Cardiac septum (tissue), 1 donor: ENCODE measurements around the gene TM6SF1. TPM values are rescaled to one million over a fixed set of nuclear protein-coding genes. Genes with fewer than 3 reads are reported as not detected.
"Not testable (repeated sequence)": the region's sequence is repeated elsewhere in the genome, so short reads cannot be mapped to it uniquely, and the experiment has no call there.

Experiments
- DNase-seq: peaks from one replicate; pipeline ENCODE4 v3.0.0-alpha.2; 2020; ENCODE audit warnings: low spot score
- intact Hi-C: fragments of 100-400 bp; cut with DNase I; formaldehyde crosslinking; loops from one replicate; pipeline ENCODE4 v1.14.0; 2022
- microRNA-seq: library from miRNA; unstranded; fragments of <30 nt; microRNA quantifications from one replicate; pipeline ENCODE4 v1.2.0, GENCODE V29; 2020
- total RNA-seq: library from RNA; stranded (reverse); fragmentation: NEBNext Ultra II Directional; extraction: Animal tissue kit (Norgen Biotek cat#: 25700); gene quantifications from one replicate; pipeline ENCODE4 v1.2.1, GENCODE V29; 2021
- donor health status: DM: no; HTN: no; CAD: no.

The TM6SF1 gene
- total RNA-seq, 1 donor from 2014 or later: 2.8 TPM

- intact Hi-C loops: no loop called here
- no peak for DNase-seq
Measured at GRCh38 chr15:83160741-83161140, 53.3 kb downstream of the TM6SF1 start.

- intact Hi-C loops: no loop called here
- DNase-seq: no peak
Measured at GRCh38 chr15:83163032-83163431, 55.6 kb downstream of the TM6SF1 start.

GRCh38 chr15:83164111-83164770, 56.8 kb downstream of the TM6SF1 start:
- intact Hi-C loops: no loop called here
- no peak for DNase-seq

- intact Hi-C loops: no loop called here
- DNase-seq: no peak
Measured at GRCh38 chr15:83164771-83165404, 57.4 kb downstream of the TM6SF1 start.

DNA sequence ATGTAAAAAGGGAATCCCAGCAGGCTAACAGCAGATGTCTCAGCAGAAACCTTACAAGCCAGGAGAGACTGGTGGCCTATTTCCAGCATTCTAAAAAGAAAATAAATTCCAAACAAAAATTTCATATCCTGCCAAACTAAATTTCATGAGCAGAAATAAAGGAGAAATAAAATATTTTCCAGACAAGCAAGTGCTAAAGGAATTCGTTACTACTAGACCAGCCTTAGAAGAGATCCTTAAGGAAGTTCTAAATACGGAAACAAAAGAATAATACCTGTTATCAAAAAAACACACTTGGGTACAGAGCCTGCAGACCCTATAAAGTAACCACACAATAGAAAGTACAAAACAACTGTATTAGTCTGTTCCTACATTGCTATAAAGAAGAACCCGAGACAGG, 58.8 kb downstream of the TM6SF1 start:
- DNase-seq: no peak
- intact Hi-C loops: no loop called here

DNA sequence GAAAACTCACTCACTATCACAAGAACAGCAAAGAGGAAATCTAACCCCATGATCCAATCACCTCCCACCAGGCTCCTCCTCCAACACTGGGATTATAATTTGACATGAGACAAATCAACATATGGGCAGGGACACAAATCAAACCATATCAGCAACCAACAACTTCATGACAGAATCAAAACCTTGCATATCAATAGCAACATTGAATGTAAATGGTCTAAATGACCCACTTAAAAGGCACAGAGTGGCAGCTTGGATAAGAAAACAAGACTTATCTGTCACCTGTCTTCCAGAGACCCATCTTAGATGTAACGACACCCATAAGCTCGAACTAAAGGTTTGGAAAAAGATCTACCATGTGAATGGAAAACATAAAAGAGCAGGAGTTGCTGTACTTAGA, 59.4 kb downstream of the TM6SF1 start:
- intact Hi-C loops: no loop called here
- DNase-seq: no peak

DNA sequence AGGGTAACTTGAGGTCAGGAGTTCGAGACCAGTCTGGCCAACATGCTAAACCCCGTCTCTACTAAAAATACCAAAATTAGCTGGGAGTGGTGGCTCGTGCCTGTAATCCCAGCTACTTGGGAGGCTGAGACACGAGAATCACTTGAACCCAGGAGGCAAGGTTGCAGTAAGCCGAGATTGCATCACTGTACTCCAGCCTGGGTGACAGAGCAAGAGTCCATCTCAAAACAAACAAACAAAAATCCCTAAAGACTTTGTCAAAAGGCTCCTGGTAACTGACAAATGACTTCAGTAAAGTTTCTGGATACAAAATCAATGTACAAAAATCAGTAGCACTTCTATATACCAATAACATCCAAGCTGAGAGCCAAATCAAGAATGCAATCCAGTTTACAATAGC, 62.1 kb downstream of the TM6SF1 start:
- intact Hi-C loops, DNase-seq: not testable (repeated sequence)

DNA sequence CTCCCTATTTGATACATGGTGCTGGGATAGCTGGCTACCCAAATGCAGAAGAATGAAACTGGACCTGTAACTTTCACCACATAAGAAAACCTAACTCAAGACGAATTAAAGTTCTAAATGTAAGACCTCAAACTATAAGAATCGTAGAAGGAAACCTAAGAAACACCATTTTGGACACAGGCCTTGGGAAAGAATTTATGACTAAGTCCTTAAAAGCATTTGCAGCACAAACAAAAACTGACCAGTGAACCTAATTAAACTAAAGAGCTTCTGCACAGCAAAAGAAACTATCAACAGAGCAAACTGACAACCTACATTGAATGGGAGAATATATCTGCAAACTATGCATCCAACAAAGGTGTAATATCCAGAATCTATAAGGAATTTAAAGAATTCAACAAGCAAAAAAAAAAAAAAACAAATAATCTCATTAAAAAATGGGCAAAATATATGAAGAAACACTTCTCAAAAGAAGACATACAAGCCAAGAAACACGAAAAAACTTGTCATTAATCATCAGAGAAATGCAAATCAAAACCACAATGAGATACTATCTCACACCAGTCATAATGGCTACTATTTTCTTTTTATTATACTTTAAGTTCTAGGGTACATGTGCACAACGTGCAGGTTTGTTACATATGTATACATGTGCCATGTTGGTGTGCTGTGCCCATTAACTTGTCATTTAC, 63.2 kb downstream of the TM6SF1 start:
- DNase-seq: no peak
- intact Hi-C loops: no loop called here

DNA sequence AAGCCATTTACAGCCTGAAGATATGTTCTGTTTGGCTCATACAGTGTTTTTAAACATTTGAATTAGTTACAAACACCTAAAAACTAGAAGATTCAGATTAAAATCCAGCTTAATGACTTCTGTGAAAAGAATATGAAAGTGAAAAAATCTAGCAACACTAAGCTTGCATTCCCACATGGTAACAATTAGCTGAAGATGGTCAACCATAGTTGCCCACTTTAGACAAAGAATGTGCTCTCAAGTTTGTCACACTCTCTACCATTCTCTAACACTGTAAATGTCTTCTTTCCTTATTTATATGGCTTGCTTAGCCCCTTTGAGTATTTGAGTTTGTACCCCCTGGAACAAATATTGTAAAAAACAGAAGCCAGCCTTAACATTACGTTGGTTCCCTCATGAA, 67.4 kb downstream of the TM6SF1 start:
- intact Hi-C loops: no loop called here
- no peak for DNase-seq

DNA sequence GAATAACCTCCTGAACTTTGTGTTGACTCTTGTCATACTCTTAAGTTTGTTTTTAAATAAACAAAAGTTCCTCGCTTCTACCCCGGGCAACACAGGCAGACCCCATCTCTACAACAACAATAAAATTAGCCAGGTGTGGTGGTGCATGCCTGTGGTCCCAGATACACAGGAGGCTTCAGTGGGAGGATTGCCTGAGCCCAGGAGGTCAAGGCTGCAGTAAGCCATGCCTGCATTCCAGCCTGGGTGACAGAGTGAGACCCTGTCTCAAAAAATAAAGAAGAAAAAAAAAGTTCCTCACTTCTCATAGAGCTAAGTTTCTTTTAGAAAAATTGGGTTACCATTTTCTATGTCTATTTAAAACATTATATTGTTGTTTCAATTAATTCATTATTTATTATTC, 70.9 kb downstream of the TM6SF1 start:
- DNase-seq: no peak
- intact Hi-C loops: no loop called here

DNA sequence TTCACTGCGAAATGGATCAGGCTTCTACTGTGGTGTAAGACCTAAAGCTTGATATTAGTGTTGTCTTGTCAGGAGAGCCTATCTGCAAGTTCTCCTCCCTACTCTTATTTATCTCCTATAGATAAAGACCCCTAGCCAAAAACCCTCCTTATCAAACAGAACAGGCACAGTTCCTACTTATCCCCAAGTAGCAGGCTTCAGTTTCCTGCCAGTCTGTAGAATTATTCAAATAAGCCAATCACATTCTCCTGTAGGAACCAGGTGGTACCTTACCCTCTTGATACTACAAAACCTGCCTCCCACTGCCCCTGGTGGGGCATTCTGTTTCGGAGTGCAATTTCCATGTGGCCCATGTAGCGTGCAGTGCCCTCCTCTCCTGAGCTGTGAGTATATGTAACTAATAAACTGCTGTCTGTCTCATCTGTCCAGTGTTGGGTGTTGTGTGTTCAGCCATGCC, 71.5 kb downstream of the TM6SF1 start:
- intact Hi-C loops: no loop called here
- no peak for DNase-seq

DNA sequence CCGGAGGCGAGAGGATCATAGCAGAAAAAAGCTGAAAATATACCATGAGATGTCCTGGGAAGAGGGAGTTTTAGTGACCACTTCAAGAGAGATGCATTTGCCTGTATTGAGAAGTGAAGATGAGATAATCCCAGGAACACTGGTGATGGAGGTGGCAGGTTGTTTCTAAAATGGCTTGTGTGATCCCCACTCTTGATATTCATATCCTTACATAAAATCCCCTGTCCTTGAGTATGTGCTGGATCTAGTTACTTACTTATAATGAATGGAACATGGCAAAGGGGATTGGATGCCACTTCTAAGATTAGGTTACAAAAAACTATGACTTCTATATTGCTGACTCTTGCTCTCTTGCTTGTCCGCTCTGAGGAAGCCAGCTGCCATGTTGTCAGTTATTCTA, 78.1 kb downstream of the TM6SF1 start:
- intact Hi-C loops: no loop called here
- no peak for DNase-seq

Small RNAs within 50 kb of the gene (microRNA-seq; reads per million reads assigned to microRNA genes)
- not detected for gene MIR4515

Other genes with a start within 250 kb of the TM6SF1 start
- 41.6 TPM for gene HOMER2, start 154.9 kb upstream of the TM6SF1 start, total RNA-seq
- 12.5 TPM for gene RAMAC, start 121.4 kb upstream of the TM6SF1 start, total RNA-seq
- 8.5 TPM for gene C15orf40, start 96.0 kb upstream of the TM6SF1 start, total RNA-seq
- gene BTBD1, start 40.4 kb upstream of the TM6SF1 start, total RNA-seq: 128 TPM
- 50.5 TPM for gene HDGFL3, start 100.2 kb downstream of the TM6SF1 start, total RNA-seq
- 0.11 TPM for gene BNC1, start 177.0 kb downstream of the TM6SF1 start, total RNA-seq